CD14-positive monocyte (primary cell): ENCODE measurements around the gene MACROD2. TPM values are rescaled to one million over a fixed set of nuclear protein-coding genes. Genes with fewer than 3 reads are reported as not detected.

Experiments
- DNase-seq, 3 donors: peaks; one replicate each; pipeline ENCODE4 v3.0.0-alpha.2; 2011 to 2022
- H2AFZ ChIP-seq: 2 replicates; pipeline ENCODE4 v1.6.0; 2012; ENCODE audit warnings: mild to moderate bottlenecking, low read depth, low read length, inconsistent platforms; ENCODE audit not compliant: insufficient read depth, poor library complexity, severe bottlenecking
- H3K27ac ChIP-seq, 2 donors: 1 replicate in 1 of 2; 2 replicates in 1 of 2; pipeline ENCODE4 v1.5.1; 2012 to 2013; ENCODE audit warnings: low read length in 2 of 2, control low read depth in 1 of 2, inconsistent platforms in 1 of 2, low read depth in 1 of 2, mild to moderate bottlenecking in 1 of 2
- H3K27me3 ChIP-seq, 2 donors: one replicate each; pipeline versions ENCODE4 v1.6.0 to v1.6.1; 2011 to 2013; ENCODE audit warnings: low read length in 2 of 2; ENCODE audit not compliant: control insufficient read depth in 2 of 2, insufficient read depth in 2 of 2
- H3K36me3 ChIP-seq, 2 donors: replicated peaks in 1 of 2; 1 replicate in 1 of 2; 2 replicates in 1 of 2; pipeline versions ENCODE4 v1.5.1 to v1.6.1; 2012 to 2013; ENCODE audit warnings: low read length in 2 of 2, control low read depth in 1 of 2, inconsistent platforms in 1 of 2, mild to moderate bottlenecking in 1 of 2; ENCODE audit not compliant: insufficient read depth in 2 of 2, control insufficient read depth in 1 of 2
- H3K4me1 ChIP-seq, 2 donors: 1 replicate in 1 of 2; 2 replicates in 1 of 2; pipeline versions ENCODE4 v1.5.1 to v1.6.1; 2012 to 2013; ENCODE audit warnings: low read length in 2 of 2, control low read depth in 1 of 2, inconsistent platforms in 1 of 2, mild to moderate bottlenecking in 1 of 2, moderate library complexity in 1 of 2; ENCODE audit not compliant: insufficient read depth in 2 of 2, control insufficient read depth in 1 of 2
- H3K4me2 ChIP-seq: replicated peaks from 2 replicates; pipeline ENCODE3; 2012; ENCODE audit warnings: low read length, moderate library complexity, mild to moderate bottlenecking; ENCODE audit not compliant: poor library complexity, severe bottlenecking; ENCODE audit errors: extremely low read depth
- H3K4me3 ChIP-seq, 3 experiments: fragments of 200-600 bp in 1 of 3; sonication (generic) in 1 of 3; replicated peaks in 1 of 3; 1 replicate in 2 of 3; 2 replicates in 1 of 3; pipeline ENCODE4 v1.5.1; 2011 to 2013; ENCODE audit warnings: low read length in 3 of 3, mild to moderate bottlenecking in 3 of 3, control low read depth in 2 of 3, low read depth in 2 of 3, inconsistent platforms in 1 of 3, moderate library complexity in 1 of 3
- H3K79me2 ChIP-seq: 2 replicates; pipeline ENCODE4 v1.6.0; 2012; ENCODE audit warnings: mild to moderate bottlenecking, control low read depth, inconsistent platforms, low read length, moderate library complexity; ENCODE audit not compliant: insufficient read depth
- H3K9ac ChIP-seq: 2 replicates; pipeline ENCODE4 v1.6.0; 2017; ENCODE audit warnings: low read length, mild to moderate bottlenecking; ENCODE audit not compliant: insufficient read depth, poor library complexity, severe bottlenecking
- H3K9me3 ChIP-seq, 2 donors: replicated peaks in 1 of 2; 1 replicate in 1 of 2; 2 replicates in 1 of 2; pipeline versions ENCODE4 v1.5.1 to v1.6.1; 2012 to 2013; ENCODE audit warnings: low read length in 2 of 2, control low read depth in 1 of 2; ENCODE audit not compliant: control insufficient read depth in 1 of 2, insufficient read depth in 1 of 2
- H4K20me1 ChIP-seq: 2 replicates; pipeline ENCODE4 v1.6.0; 2012; ENCODE audit warnings: mild to moderate bottlenecking, low read length, control low read depth, moderate library complexity; ENCODE audit not compliant: insufficient read depth
- H3K27ac Mint-ChIP-seq, 7 donors: one replicate each; pipeline ENCODE4 v1.8.0; 2020; ENCODE audit warnings: mild to moderate bottlenecking in 7 of 7, mixed read lengths in 7 of 7, moderate library complexity in 6 of 7, inconsistent platforms in 2 of 7
- H3K27me3 Mint-ChIP-seq, 3 donors: one replicate each; pipeline ENCODE4 v1.8.0; 2021 to 2022; ENCODE audit warnings: low read depth in 3 of 3, mild to moderate bottlenecking in 3 of 3, mixed read lengths in 3 of 3, moderate library complexity in 3 of 3, inconsistent platforms in 1 of 3
- H3K36me3 Mint-ChIP-seq, 2 donors: one replicate each; pipeline ENCODE4 v1.8.0; 2020; ENCODE audit warnings: mixed read lengths in 2 of 2, inconsistent platforms in 1 of 2, mild to moderate bottlenecking in 1 of 2
- H3K4me1 Mint-ChIP-seq: one replicate; pipeline ENCODE4 v1.8.0; 2020; ENCODE audit warnings: mild to moderate bottlenecking, mixed read lengths
- H3K4me3 Mint-ChIP-seq, 2 donors: one replicate each; pipeline ENCODE4 v1.8.0; 2020; ENCODE audit warnings: mild to moderate bottlenecking in 2 of 2, mixed read lengths in 2 of 2, moderate library complexity in 1 of 2
- H3K9me3 Mint-ChIP-seq, 7 donors: one replicate each; pipeline ENCODE4 v1.8.0; 2020 to 2022; ENCODE audit warnings: mixed read lengths in 7 of 7, mild to moderate bottlenecking in 6 of 7, moderate library complexity in 6 of 7, inconsistent platforms in 2 of 7
- CTCF ChIP-seq: fragments of 200-600 bp; IDR thresholded peaks from one replicate; pipeline ENCODE4 v1.8.0; 2022; ENCODE audit warnings: antibody characterized with exemption, mild to moderate bottlenecking
- WGBS: methylation state at CpG from one replicate; pipeline ENCODE4 v1.1.5; 2013; ENCODE audit warnings: missing lambda C conversion rate; ENCODE audit not compliant: insufficient coverage; 5-methylcytosine and 5-hydroxymethylcytosine counted together
- intact Hi-C, 2 donors: fragments of 100-400 bp; cut with micrococcal nuclease; formaldehyde crosslinking; loops; one replicate each; pipeline versions ENCODE4 v1.15.0 to v1.15.1; 2023
- polyA plus RNA-seq, 3 donors: library from polyadenylated mRNA; depleted of rRNA in 1 of 3; unstranded in 2 of 3; stranded (reverse) in 1 of 3; fragments of 300-500 nt in 2 of 3; fragments of >200 nt in 1 of 3; fragmentation: Illumina TruSeq in 2 of 3; gene quantifications; 1 replicate in 2 of 3; 2 replicates in 1 of 3; pipeline ENCODE4 v1.2.3, GENCODE V29; 2012 to 2021

The MACROD2 gene
- polyA plus RNA-seq, 3 donors = 0.23 TPM; not detected in 2

GRCh38 chr20:15542655-15543054 lies 1547.3 kb downstream of the MACROD2 start:
- H3K4me1 Mint-ChIP-seq = no peaks in the 10 kb centered on the region
- no peaks in the 10 kb centered on the region for H3K36me3 Mint-ChIP-seq
- Histone ChIP-seq H3K9me3 (peaks cover 7 to 9% of the 10 kb centered on the region in 2 donors), H3K4me3 (no peak overlapping the region), H3K9ac (no peak overlapping the region), H3K4me1 (no peaks in the 10 kb centered on the region), H3K27ac (no peak overlapping the region), H4K20me1 (no peaks in the 10 kb centered on the region), H3K36me3 (no peaks in the 10 kb centered on the region), H2AFZ (no peak overlapping the region), H3K27me3 (no peaks in the 10 kb centered on the region), H3K4me2 (no peak overlapping the region), H3K79me2 (no peaks in the 10 kb centered on the region)
- H3K27me3 Mint-ChIP-seq = no peaks in the 10 kb centered on the region
- H3K9me3 Mint-ChIP-seq = peaks cover 4 to 22% (median 11%) of the 10 kb centered on the region in 7 donors
- H3K27ac Mint-ChIP-seq = no peak overlapping the region
- 92% methylated on average over 5 of the region's 5 CpGs for WGBS
- H3K4me3 Mint-ChIP-seq = no peak overlapping the region
- intact Hi-C loops = no loop called here
- DNase-seq = no peak
- TF ChIP-seq CTCF = no peak

GRCh38 chr20:15544742-15545141 lies 1549.4 kb downstream of the MACROD2 start:
- Mint-ChIP-seq H3K4me3 (no peak overlapping the region), H3K4me1 (no peaks in the 10 kb centered on the region), H3K27me3 (no peaks in the 10 kb centered on the region), H3K36me3 (no peaks in the 10 kb centered on the region), H3K9me3 (peaks cover 5 to 24% (median 13%) of the 10 kb centered on the region in 7 donors), H3K27ac (no peak overlapping the region)
- no peaks in the 10 kb centered on the region for H3K4me1 ChIP-seq
- H3K79me2 ChIP-seq = no peaks in the 10 kb centered on the region
- H3K4me3 ChIP-seq = no peak overlapping the region
- H4K20me1 ChIP-seq = no peaks in the 10 kb centered on the region
- H2AFZ ChIP-seq = no peak overlapping the region
- H3K36me3 ChIP-seq = no peaks in the 10 kb centered on the region
- intact Hi-C loops = no loop called here
- no peak for DNase-seq
- no peak for TF ChIP-seq CTCF
- peaks cover 10 to 17% of the 10 kb centered on the region in 2 donors for H3K9me3 ChIP-seq
- 75% methylated on average over 1 of the region's 2 CpGs for WGBS
- no peak overlapping the region for H3K4me2 ChIP-seq
- no peak overlapping the region for H3K27ac ChIP-seq
- no peak overlapping the region for H3K9ac ChIP-seq
- H3K27me3 ChIP-seq = no peaks in the 10 kb centered on the region
